Cortex of kidney (tissue), 1 donor: ENCODE measurements around the gene GID4.

Experiments
- DNase-seq: peaks from one replicate; lab custom pipeline; 2025; lab: John Stamatoyannopoulos, UW

GID4 gene

GRCh38 chr17:18044609-18045008 is 5.4 kb downstream of the GID4 start:
- no peak for DNase-seq

- DNase-seq = no peak
These were observed 6.6 kb downstream of the GID4 start for GRCh38 chr17:18045691-18046350.

GRCh38 chr17:18055597-18055996 is 16.4 kb downstream of the GID4 start:
- DNase-seq = no peak

GRCh38 chr17:18056214-18056613 is 17.0 kb downstream of the GID4 start:
- DNase-seq = no peak

GRCh38 chr17:18059283-18059682 is 20.1 kb downstream of the GID4 start:
- no peak for DNase-seq

GRCh38 chr17:18064053-18064452 is 24.8 kb downstream of the GID4 start:
- DNase-seq = no peak

GRCh38 chr17:18065546-18065945 is 26.3 kb downstream of the GID4 start:
- DNase-seq = no peak

GRCh38 chr17:18066866-18067265 is 27.7 kb downstream of the GID4 start:
- DNase-seq = no peak

GRCh38 chr17:18069101-18069500 is 29.9 kb downstream of the GID4 start:
- DNase-seq = no peak

GRCh38 chr17:18070861-18071340 is 31.7 kb downstream of the GID4 start:
- no peak for DNase-seq

GRCh38 chr17:18071751-18072150 is 32.5 kb downstream of the GID4 start:
- no peak for DNase-seq

GRCh38 chr17:18074566-18075272 is 35.5 kb downstream of the GID4 start:
- no peak for DNase-seq

- DNase-seq = no peak
These were observed 37.7 kb downstream of the GID4 start for GRCh38 chr17:18076936-18077335.

GRCh38 chr17:18079543-18079942 is 40.3 kb downstream of the GID4 start:
- DNase-seq = no peak

GRCh38 chr17:18084256-18084655 is 45.0 kb downstream of the GID4 start:
- DNase-seq = no peak

- no peak for DNase-seq
These were observed 48.6 kb downstream of the GID4 start, which contains the start of gene DRG2 for GRCh38 chr17:18087610-18088491. Gene DRG2 (plus strand): TSS chr17:18087948. CDS start chr17:18088024, 76 bp downstream.

- DNase-seq = no peak
These were observed 50.4 kb downstream of the GID4 start for GRCh38 chr17:18089613-18090012.

GRCh38 chr17:18093616-18094408 is 54.6 kb downstream of the GID4 start:
- no peak for DNase-seq

GRCh38 chr17:18094409-18094807 is 55.2 kb downstream of the GID4 start:
- no peak for DNase-seq

- DNase-seq = no peak
These were observed 60.3 kb downstream of the GID4 start for GRCh38 chr17:18099516-18099915.

GRCh38 chr17:18100616-18101015 is 61.4 kb downstream of the GID4 start:
- no peak for DNase-seq

GRCh38 chr17:18101828-18102227 is 62.6 kb downstream of the GID4 start:
- DNase-seq = no peak
